ENCODE data around the gene HOXA4. TPM values are rescaled to one million over a fixed set of nuclear protein-coding genes. Genes with fewer than 3 reads are reported as not detected.

The HOXA4 gene
- polyA plus RNA-seq, 1 experiment: 1.3 TPM

DNA sequence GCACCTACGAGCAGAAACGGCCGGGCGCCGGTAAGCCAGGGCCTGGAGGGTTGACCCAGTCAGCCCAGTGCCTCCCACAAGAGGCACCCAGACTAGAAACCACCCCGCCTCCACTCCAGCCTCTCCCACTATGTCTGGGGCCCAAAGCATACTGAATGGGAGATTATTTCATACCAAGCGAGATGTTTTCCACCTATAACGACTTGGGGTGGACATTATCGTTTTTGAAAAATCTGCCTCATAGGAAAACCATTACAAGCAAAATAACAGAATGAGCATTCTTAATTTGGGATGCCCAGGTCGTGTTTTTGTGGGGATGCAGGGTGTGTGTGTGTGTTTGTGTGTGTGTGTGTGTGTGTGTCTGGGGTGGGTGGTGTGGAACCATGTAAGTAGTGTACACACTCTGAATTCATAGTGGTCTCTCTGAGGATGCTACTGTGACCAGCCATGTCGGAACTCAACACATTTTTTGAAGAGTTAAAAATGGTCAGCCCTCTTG is 15.4 kb upstream of the HOXA4 start:
- Histone ChIP-seq H3K27me3 (ENCODE audit: control insufficient read depth, insufficient read depth, low read length) (no peaks in the 10 kb centered on the region), H3K4me3 (ENCODE audit: low read depth, low read length) (no peak overlapping the region), H3K36me3 (ENCODE audit: control insufficient read depth, insufficient read depth, low read length) (peaks cover 1% of the 10 kb centered on the region; the same call in 1 of the 2 replicates)
- ChIA-PET CTCF (interaction anchor here (0.8 to 3.4 kb wide), 6 partner anchors 15 to 750 kb away, joined by 3 to 43 read pairs (median 6); no protein-coding TSS in a partner anchor), POLR2A (no interaction called here)
- no peak for TF ChIP-seq CTCF (IDR thresholded peaks at IDR 0.05; ENCODE audit: insufficient read depth, low read depth, low read length)
- DNase-seq (ENCODE audit: low read depth): no peak

GRCh38 chr7:27145165-27145913 is 14.8 kb upstream of the HOXA4 start:
- DNase-seq (ENCODE audit: low read depth): no peak
- POLR2A ChIA-PET: no interaction called here
- TF ChIP-seq CTCF (IDR thresholded peaks at IDR 0.05; ENCODE audit: insufficient read depth, low read depth, low read length): no peak
- Histone ChIP-seq H3K4me3 (ENCODE audit: low read depth, low read length) (no peak overlapping the region), H3K36me3 (ENCODE audit: control insufficient read depth, insufficient read depth, low read length) (peaks cover 1% of the 10 kb centered on the region; the same call in 1 of the 2 replicates), H3K27me3 (ENCODE audit: control insufficient read depth, insufficient read depth, low read length) (no peaks in the 10 kb centered on the region)
- CTCF ChIA-PET: interaction anchor here (0.5 to 5.9 kb wide), 10 partner anchors 11 to 1279 kb away, joined by 3 to 59 read pairs (median 4); partner anchors contain the start of gene HOXA7

DNA sequence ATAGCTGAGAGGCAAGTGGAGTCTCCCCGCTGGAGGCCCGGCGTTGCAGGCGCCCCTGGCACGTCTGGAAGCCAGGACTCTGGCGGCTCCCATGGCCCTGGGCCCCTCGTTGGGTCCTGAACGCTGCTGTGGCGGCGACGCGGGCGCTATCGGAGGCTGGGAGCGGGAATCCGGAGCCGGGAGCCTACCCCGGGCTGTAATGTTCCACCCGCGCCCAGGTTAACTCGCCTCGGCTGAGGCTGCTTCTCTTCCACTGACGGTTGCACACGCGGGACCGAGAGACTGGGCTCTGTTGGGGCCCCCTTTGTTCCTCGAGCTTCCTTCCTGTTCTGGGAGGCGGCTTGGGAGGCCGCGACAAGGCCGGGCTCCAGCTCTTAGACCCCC is 14.2 kb upstream of the HOXA4 start:
- H3K36me3 ChIP-seq (ENCODE audit: control insufficient read depth, insufficient read depth, low read length): peaks cover 1% of the 10 kb centered on the region; the same call in 1 of the 2 replicates
- no peaks in the 10 kb centered on the region for H3K27me3 ChIP-seq (ENCODE audit: control insufficient read depth, insufficient read depth, low read length)
- no peak for TF ChIP-seq CTCF (IDR thresholded peaks at IDR 0.05; ENCODE audit: insufficient read depth, low read depth, low read length)
- no peak overlapping the region for H3K4me3 ChIP-seq (ENCODE audit: low read depth, low read length)
- CTCF ChIA-PET: interaction anchor here (0.9 to 5.9 kb wide), 18 partner anchors 11 to 469 kb away, joined by 3 to 59 read pairs (median 4); partner anchors contain the start of genes HOXA4 and HOXA7
- POLR2A ChIA-PET: no interaction called here
- no peak for DNase-seq (ENCODE audit: low read depth)

- peak; percentile 71; the same call in 1 of the 2 replicates for TF ChIP-seq CTCF (IDR thresholded peaks at IDR 0.05; ENCODE audit: insufficient read depth, low read depth, low read length)
- CTCF ChIA-PET: interaction anchor here (0.5 to 5.9 kb wide), 37 partner anchors 8 to 1248 kb away, joined by 3 to 59 read pairs (median 4); partner anchors contain the start of genes HOXA3, HOXA4 and HOXA7
- H3K4me3 ChIP-seq (ENCODE audit: low read depth, low read length): no peak overlapping the region
- POLR2A ChIA-PET: no interaction called here
- H3K27me3 ChIP-seq (ENCODE audit: control insufficient read depth, insufficient read depth, low read length): no peaks in the 10 kb centered on the region
- DNase-seq (ENCODE audit: low read depth): no peak
- H3K36me3 ChIP-seq (ENCODE audit: control insufficient read depth, insufficient read depth, low read length): peaks cover 1% of the 10 kb centered on the region; the same call in 1 of the 2 replicates
Observed at GRCh38 chr7:27143950-27144780, 13.6 kb upstream of the HOXA4 start.

All from BJ (cell line).